CD4-positive, alpha-beta T cell treated with Interleukin-6 for 4 hours (primary cell): Measurements from ENCODE around the gene PLAC8.
"Not testable (repeated sequence)": the region's sequence is repeated elsewhere in the genome, so short reads cannot be mapped to it uniquely, and the experiment has no call there.

Experiments used
- DNase-seq: peaks from one replicate; pipeline ENCODE4 v3.0.0-alpha.2; 2020; ENCODE audit warnings: mixed read lengths

The PLAC8 gene

GRCh38 chr4:83112231-83112630 lies 2.3 kb downstream of the PLAC8 start:
- peak; percentile 20 for DNase-seq

DNA sequence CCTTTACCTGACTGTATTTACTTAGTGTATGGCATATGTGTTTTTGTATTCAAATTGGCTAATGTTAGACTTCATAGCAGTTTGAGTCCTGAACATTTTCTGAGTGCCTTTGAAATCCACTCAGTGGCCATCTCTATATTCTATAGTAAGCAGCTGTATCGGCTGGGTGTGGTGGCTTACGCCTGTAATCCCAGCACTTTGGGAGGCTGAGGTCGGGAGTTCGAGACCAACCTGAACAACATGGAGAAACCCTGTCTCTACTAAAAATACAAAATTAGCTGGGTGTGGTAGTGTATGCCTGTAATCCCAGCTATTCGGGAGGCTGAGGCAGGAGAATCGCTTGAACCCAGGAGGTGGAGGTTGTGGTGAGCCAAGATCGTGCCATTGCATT lies 2.8 kb downstream of the PLAC8 start:
- DNase-seq = not testable (repeated sequence)

- DNase-seq = no peak
These were observed 3.4 kb downstream of the PLAC8 start for GRCh38 chr4:83110970-83111750.

GRCh38 chr4:83110223-83110945 lies 4.1 kb downstream of the PLAC8 start:
- peak; percentile 93 for DNase-seq

DNA sequence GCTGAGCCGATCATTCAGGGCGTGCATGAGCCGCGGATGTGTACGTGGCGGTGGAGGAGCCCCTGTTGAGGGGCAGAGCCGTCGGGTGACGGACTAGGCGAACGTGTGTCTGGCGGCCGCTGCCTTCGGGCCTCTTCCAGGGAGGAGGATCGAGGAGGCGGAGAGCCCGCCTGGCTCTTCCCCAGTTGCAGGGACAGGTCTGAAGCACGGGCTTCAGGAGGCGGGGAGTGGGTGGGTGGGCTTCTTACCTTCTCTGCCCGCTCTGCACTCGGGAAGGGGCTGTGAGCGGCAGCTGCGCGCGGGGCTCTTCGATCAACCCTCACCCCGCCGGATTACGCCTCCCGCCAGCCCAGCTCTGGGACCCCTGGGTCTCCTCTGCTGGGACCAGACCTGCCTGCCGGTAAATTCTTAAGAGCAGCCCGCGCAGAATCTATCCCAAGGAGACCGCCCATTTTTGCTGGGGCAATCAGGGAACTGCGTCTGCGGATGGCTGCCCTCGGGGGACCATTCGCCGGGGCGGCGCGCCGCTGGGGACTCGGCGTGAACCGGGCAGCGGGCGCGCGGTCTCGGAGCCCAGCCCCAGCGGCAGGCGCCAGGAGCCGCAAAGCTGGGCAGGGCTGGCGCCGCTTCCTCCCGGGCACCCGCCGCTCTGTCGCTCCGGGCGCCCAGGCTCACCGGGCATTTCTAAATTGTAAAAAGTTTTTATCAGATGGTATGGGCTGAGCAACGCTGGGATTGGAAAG lies 4.9 kb downstream of the PLAC8 start:
- DNase-seq = peak; percentile 52

- peak; percentile 55 for DNase-seq
These were observed 6.2 kb downstream of the PLAC8 start for GRCh38 chr4:83108101-83108861.

DNA sequence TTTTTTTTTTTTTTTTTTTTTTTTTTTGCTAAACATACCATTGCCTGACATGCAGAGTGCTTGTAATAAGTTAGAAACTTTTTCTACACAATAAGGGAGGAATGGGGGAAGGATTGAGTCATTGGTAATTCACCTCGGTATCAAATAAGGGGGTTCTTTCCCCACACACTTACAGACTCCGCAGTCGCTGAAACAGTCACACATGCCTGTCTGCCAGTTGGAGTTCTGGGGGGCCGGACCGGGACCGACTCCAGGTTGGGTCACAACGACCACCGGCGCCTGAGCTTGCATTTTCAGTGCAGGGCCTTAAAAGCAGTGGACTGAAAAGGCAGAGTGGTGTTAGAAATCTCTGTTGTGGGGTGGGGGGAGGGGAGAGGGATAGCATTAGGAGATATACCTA lies 6.9 kb downstream of the PLAC8 start:
- no peak for DNase-seq

- DNase-seq = no peak
These were observed 9.5 kb downstream of the PLAC8 start for GRCh38 chr4:83104991-83105390.

DNA sequence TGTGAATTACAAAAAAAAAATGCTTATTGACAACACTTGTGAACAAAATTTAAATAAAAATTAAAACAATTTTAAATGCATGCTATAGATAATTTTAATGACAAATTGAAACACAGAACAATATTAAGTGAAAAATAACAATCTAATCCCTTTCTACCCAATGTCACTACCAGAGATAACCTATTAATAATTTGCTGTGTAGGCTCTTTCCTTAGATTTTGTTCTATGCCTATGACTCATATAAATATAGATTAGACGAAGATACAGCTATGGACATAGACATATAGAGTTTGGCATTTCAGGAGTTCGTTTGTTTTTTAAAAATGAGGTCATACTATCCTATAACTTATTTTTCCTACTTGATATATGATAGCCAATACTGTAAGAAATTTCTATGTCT lies 18.1 kb downstream of the PLAC8 start:
- DNase-seq = no peak

GRCh38 chr4:83093060-83093640 lies 21.4 kb downstream of the PLAC8 start:
- DNase-seq = no peak

DNA sequence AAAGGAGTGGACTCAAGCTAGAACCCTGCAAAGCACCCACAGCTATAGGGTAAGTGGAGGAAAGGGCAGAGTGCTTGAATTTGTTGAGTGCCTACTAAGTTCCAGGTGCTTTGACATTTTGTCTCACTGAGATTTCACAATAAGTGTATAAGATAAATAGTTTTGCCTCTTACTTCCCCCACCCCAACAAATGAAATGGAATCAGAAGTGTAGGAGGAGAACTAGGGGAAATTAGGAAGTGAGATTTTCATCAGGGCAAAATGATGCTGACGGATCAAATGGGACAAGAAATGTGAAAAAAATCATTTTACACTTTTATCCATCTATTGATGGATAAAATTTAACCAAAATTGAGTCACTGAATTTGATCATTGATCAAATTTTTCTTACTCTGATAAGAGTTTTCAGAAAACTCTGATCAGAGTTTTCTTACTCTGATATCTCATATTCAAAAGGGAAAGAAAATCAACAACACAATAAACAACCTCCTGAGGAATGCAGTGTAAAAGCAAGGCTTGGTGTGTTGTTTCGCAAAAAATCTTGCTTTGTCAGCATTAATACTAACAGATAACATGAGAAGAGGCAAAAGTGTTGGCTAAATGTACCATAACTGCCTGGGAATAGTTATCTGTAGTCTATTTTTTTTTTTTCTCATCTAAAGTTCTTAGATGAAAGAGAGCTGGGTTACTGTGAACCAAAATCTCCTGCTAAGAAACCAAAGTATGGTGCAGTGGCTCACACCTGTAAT lies 24.9 kb downstream of the PLAC8 start:
- DNase-seq = no peak

DNA sequence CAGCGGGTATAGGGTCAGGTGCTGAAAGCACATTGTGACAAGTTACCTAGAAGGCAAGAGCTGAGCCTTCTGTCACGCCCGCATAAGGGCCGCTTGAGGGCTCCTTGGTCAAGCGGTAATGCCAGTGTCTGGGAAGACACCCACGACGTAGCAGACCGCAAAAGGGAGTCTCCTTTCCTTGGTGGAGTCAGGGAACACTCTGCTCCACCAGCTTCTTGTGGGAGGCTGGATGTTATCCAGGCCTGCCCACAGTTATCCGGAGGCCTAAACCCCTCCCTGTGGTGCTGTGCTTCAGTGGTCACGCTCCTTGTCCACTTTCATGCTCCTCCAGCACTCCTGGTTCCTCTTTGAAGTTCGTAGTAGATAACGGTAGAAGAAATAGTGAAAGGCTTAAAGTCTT lies 29.6 kb downstream of the PLAC8 start:
- not testable (repeated sequence) for DNase-seq

GRCh38 chr4:83083925-83084475 lies 30.5 kb downstream of the PLAC8 start:
- DNase-seq = peak; percentile 68

- no peak for DNase-seq
These were observed 31.8 kb downstream of the PLAC8 start for GRCh38 chr4:83082777-83083176.

- no peak for DNase-seq
These were observed 34.0 kb downstream of the PLAC8 start for GRCh38 chr4:83080561-83080960.

DNA sequence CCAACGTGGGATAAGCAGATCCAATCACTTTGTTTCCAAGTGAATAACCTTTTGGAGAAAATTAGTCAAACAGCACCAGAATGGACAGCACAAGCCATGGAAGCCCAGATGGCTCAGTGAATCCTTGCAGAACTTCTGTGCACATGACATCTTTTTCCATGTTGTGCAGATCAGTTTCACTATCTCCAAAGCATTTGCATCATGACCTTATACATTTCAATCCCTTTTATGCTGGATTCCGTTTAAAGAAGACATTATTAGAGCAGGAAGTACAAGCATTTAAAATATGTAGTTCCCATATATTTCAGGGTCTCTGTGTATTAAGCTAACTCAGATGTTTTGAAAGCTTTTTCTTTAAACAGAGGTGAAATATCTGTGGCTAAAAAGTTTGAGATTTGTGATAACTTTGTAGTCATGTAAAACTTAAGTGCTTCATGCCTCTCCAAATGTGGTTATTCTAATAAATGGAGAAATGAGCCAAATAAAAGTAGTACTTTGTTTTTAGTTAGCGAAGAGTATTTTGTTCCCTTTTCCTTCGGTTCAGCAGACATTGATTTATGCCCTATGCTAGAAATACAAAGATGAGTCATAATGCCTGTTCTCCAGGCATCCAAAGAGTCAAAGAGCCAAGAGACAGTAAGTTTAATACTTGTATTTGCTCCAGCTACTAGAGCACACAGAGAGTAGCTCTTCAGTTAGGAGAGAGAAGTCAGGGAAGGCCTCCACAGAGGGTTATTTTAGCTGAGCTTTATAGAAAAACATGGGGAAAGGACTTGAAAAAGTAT lies 39.0 kb downstream of the PLAC8 start:
- no peak for DNase-seq

- DNase-seq = not testable (repeated sequence)
These were observed 39.7 kb downstream of the PLAC8 start for GRCh38 chr4:83074783-83075182.

DNA sequence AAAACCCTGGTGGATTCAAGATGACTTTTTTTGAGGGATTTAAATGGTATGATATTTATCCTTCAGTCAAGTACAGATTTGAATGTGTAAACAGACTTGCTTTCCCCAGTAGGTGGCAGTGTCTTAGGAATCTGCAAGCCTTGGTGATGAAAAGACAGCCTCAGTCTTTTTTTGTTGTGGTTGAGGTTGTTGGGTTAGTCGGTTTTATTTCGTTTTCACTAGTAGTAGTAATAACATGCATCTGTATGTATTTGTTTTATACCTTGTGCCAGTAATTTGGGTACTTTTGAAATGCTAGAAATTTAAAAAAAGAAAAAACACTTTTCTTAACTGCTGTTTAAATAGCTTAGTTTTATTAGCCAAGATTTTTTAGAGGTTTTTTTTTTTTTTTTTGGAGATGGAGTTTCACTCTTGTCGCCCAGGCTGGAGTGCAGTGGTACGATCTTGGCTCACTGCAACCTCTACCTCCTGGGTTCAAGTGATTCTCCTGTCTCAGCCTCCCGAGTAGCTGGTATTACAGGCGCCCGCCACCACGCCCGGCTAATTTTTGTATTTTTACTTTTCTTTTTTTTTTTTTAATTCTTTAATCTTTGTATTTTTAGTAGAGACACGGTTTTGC lies 40.3 kb downstream of the PLAC8 start:
- peak; percentile 69 for DNase-seq

DNA sequence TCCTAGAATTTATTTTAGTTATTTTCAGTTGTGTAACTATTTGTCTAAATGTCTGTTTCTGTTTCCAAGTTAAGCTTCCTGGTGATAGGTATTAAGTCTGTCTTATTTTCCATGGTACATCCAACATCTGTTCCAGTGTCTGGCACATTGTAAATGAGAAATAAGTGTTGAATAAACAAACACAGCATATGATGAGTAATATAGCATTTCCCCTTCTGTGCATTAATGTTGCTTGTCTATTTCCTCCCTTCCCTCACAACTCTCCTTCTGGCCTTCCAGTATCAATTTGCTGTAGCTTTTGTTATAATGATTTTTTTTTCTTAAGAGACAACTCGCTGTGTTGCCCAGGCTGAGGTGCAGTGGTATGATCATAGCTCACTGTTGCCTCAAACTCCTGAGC lies 43.4 kb downstream of the PLAC8 start:
- no peak for DNase-seq

DNA sequence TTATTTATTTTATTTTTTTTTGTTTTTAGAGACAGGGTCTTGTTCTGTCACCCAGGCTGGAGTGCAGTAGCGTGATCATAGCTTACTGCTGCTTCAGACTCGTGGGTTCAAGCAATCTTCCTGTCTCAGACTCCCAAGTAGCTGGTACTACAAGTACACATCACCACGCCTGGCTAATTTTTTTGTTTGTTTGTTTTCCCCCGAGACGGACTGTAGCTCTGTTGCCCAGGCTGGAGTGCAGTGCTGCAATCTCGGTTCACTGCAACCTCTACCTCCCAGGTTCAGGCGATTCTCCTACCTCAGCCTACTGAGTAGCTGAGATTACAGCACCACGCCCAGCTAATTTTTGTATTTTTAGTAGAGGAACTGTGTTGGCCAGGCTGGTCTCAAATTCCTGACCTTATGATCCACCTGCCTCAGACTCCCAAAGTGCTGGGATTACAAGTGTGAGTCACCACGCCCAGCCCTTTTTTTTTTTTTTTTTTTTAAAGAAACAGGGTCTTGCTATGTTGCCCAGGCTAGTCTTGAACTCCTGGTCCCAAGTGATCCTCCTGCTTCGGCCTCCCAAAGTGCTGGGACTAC lies 47.4 kb downstream of the PLAC8 start:
- DNase-seq = no peak
